Colon (tissue), 2 donors: Measurements from ENCODE around the gene P2RY11.

Experiments used
- FAIRE-seq: peaks from 2 replicates; lab custom pipeline; 2012; peaks lifted over from hg19 to GRCh38; lab: Jason Lieb, UNC
- donor health status: control.
- donor health status: control.

P2RY11 gene

GRCh38 chr19:10093295-10094186, 18.0 kb upstream of the P2RY11 start:
- FAIRE-seq: no peak

- FAIRE-seq: no peak
Observed at GRCh38 chr19:10095622-10095947, 15.9 kb upstream of the P2RY11 start.

GRCh38 chr19:10095948-10096614, 15.4 kb upstream of the P2RY11 start:
- no peak for FAIRE-seq

- FAIRE-seq: no peak
Observed at GRCh38 chr19:10096615-10096963, 14.9 kb upstream of the P2RY11 start.

- FAIRE-seq: no peak
Observed at GRCh38 chr19:10100163-10100785, 11.2 kb upstream of the P2RY11 start.

GRCh38 chr19:10102787-10103236, 8.7 kb upstream of the P2RY11 start:
- no peak for FAIRE-seq

- no peak for FAIRE-seq
Observed at GRCh38 chr19:10104130-10104513, 7.4 kb upstream of the P2RY11 start.

GRCh38 chr19:10104665-10105508, 6.6 kb upstream of the P2RY11 start:
- FAIRE-seq: no peak

GRCh38 chr19:10105509-10106099, 5.9 kb upstream of the P2RY11 start:
- FAIRE-seq: no peak

GRCh38 chr19:10106100-10106936, 5.2 kb upstream of the P2RY11 start, which contains the start of gene PPAN:
Gene PPAN, plus strand, starts transcription at chr19:10106362. Its CDS starts 33 bp downstream, at chr19:10106395.
- no peak for FAIRE-seq

- FAIRE-seq: no peak
Observed at GRCh38 chr19:10107254-10107653, 4.2 kb upstream of the P2RY11 start.

- FAIRE-seq: no peak
Observed at GRCh38 chr19:10107817-10108367, 3.6 kb upstream of the P2RY11 start.

- FAIRE-seq: no peak
Observed at GRCh38 chr19:10109528-10109927, 2.0 kb upstream of the P2RY11 start.

- FAIRE-seq: no peak
Observed at GRCh38 chr19:10110076-10110971, 1.2 kb upstream of the P2RY11 start.

GRCh38 chr19:10110972-10111317, 548 bp upstream of the P2RY11 start:
- no peak for FAIRE-seq

GRCh38 chr19:10112037-10112761, 706 bp downstream of the P2RY11 start:
- FAIRE-seq: no peak

GRCh38 chr19:10112895-10113591, 1.6 kb downstream of the P2RY11 start:
- no peak for FAIRE-seq

- no peak for FAIRE-seq
Observed at GRCh38 chr19:10113592-10113963, 2.1 kb downstream of the P2RY11 start.
